ENCODE results near the gene DLEC1.

DLEC1 gene

GRCh38 chr3:37995652-37996641 lies 43.1 kb upstream of the DLEC1 start:
- Histone ChIP-seq H3K4me1 (ENCODE audit: insufficient read depth, low read length) (peaks cover 16% of the 10 kb centered on the region), H3K27me3 (ENCODE audit: control insufficient read depth in 1 of 2, insufficient read depth in 2 of 2, low read length in 2 of 2) (no peaks in the 10 kb centered on the region), H3K9ac (ENCODE audit: low read length) (no peak overlapping the region), H3K4me3 (ENCODE audit: low read depth in 1 of 2, low read length in 2 of 2) (no peak overlapping the region), H3K36me3 (ENCODE audit: insufficient read depth, low read length) (no peaks in the 10 kb centered on the region), H3K27ac (ENCODE audit: low read depth, low read length) (no peak overlapping the region), H3K9me3 (ENCODE audit: low read length) (no peaks in the 10 kb centered on the region)

- H3K4me3 ChIP-seq (ENCODE audit: low read depth in 1 of 2, low read length in 2 of 2), result no peak overlapping the region
- no peak overlapping the region for H3K27ac ChIP-seq (ENCODE audit: low read depth, low read length)
- H3K27me3 ChIP-seq (ENCODE audit: control insufficient read depth in 1 of 2, insufficient read depth in 2 of 2, low read length in 2 of 2), result no peaks in the 10 kb centered on the region
- no peaks in the 10 kb centered on the region for H3K9me3 ChIP-seq (ENCODE audit: low read length)
- H3K4me1 ChIP-seq (ENCODE audit: insufficient read depth, low read length), result peaks cover 16% of the 10 kb centered on the region
- H3K9ac ChIP-seq (ENCODE audit: low read length), result no peak overlapping the region
- H3K36me3 ChIP-seq (ENCODE audit: insufficient read depth, low read length), result peaks cover 3% of the 10 kb centered on the region
Measured at GRCh38 chr3:37996785-37997301, 42.2 kb upstream of the DLEC1 start.

- peaks cover 7% of the 10 kb centered on the region for H3K36me3 ChIP-seq (ENCODE audit: insufficient read depth, low read length)
- no peak overlapping the region for H3K4me3 ChIP-seq (ENCODE audit: low read depth in 1 of 2, low read length in 2 of 2)
- H3K9ac ChIP-seq (ENCODE audit: low read length), result no peak overlapping the region
- no peaks in the 10 kb centered on the region for H3K9me3 ChIP-seq (ENCODE audit: low read length)
- no peaks in the 10 kb centered on the region for H3K27me3 ChIP-seq (ENCODE audit: control insufficient read depth in 1 of 2, insufficient read depth in 2 of 2, low read length in 2 of 2)
- H3K27ac ChIP-seq (ENCODE audit: low read depth, low read length), result no peak overlapping the region
- peaks cover 16% of the 10 kb centered on the region for H3K4me1 ChIP-seq (ENCODE audit: insufficient read depth, low read length)
Measured at GRCh38 chr3:37997342-37997741, 41.7 kb upstream of the DLEC1 start.

GRCh38 chr3:37997791-37998370 lies 41.1 kb upstream of the DLEC1 start:
- peaks cover 16% of the 10 kb centered on the region for H3K4me1 ChIP-seq (ENCODE audit: insufficient read depth, low read length)
- H3K4me3 ChIP-seq (ENCODE audit: low read depth in 1 of 2, low read length in 2 of 2), result peak overlapping the region in 1 of 2 donors; percentile 69
- H3K36me3 ChIP-seq (ENCODE audit: insufficient read depth, low read length), result peaks cover 7% of the 10 kb centered on the region
- no peaks in the 10 kb centered on the region for H3K27me3 ChIP-seq (ENCODE audit: control insufficient read depth in 1 of 2, insufficient read depth in 2 of 2, low read length in 2 of 2)
- peak overlapping the region; percentile 71 for H3K27ac ChIP-seq (ENCODE audit: low read depth, low read length)
- H3K9me3 ChIP-seq (ENCODE audit: low read length), result no peaks in the 10 kb centered on the region
- H3K9ac ChIP-seq (ENCODE audit: low read length), result peak overlapping the region; percentile 47

- Histone ChIP-seq H3K9me3 (ENCODE audit: low read length) (no peaks in the 10 kb centered on the region), H3K4me1 (ENCODE audit: insufficient read depth, low read length) (peaks cover 10% of the 10 kb centered on the region), H3K27me3 (ENCODE audit: control insufficient read depth in 1 of 2, insufficient read depth in 2 of 2, low read length in 2 of 2) (no peaks in the 10 kb centered on the region), H3K4me3 (ENCODE audit: low read depth in 1 of 2, low read length in 2 of 2) (no peak overlapping the region), H3K9ac (ENCODE audit: low read length) (no peak overlapping the region), H3K36me3 (ENCODE audit: insufficient read depth, low read length) (peaks cover 7% of the 10 kb centered on the region), H3K27ac (ENCODE audit: low read depth, low read length) (no peak overlapping the region)
Measured at GRCh38 chr3:37999836-38000235, 39.2 kb upstream of the DLEC1 start.

- Histone ChIP-seq H3K27ac (ENCODE audit: low read depth, low read length) (no peak overlapping the region), H3K36me3 (ENCODE audit: insufficient read depth, low read length) (peaks cover 7% of the 10 kb centered on the region), H3K9ac (ENCODE audit: low read length) (no peak overlapping the region)
Measured at GRCh38 chr3:38000242-38000916, 38.6 kb upstream of the DLEC1 start.

GRCh38 chr3:38000965-38001455 lies 38.0 kb upstream of the DLEC1 start:
- H3K4me3 ChIP-seq (ENCODE audit: low read depth in 1 of 2, low read length in 2 of 2), result no peak overlapping the region
- H3K4me1 ChIP-seq (ENCODE audit: insufficient read depth, low read length), result peaks cover 10% of the 10 kb centered on the region
- H3K9ac ChIP-seq (ENCODE audit: low read length), result no peak overlapping the region
- peaks cover 8% of the 10 kb centered on the region for H3K36me3 ChIP-seq (ENCODE audit: insufficient read depth, low read length)
- H3K27ac ChIP-seq (ENCODE audit: low read depth, low read length), result no peak overlapping the region
- no peaks in the 10 kb centered on the region for H3K27me3 ChIP-seq (ENCODE audit: control insufficient read depth in 1 of 2, insufficient read depth in 2 of 2, low read length in 2 of 2)
- no peaks in the 10 kb centered on the region for H3K9me3 ChIP-seq (ENCODE audit: low read length)

More at GRCh38 chr3:38000242-38000916, 38.6 kb upstream of the DLEC1 start:
- no peaks in the 10 kb centered on the region for H3K27me3 ChIP-seq (ENCODE audit: control insufficient read depth in 1 of 2, insufficient read depth in 2 of 2, low read length in 2 of 2)
- H3K4me1 ChIP-seq (ENCODE audit: insufficient read depth, low read length), result peaks cover 10% of the 10 kb centered on the region
- H3K9me3 ChIP-seq (ENCODE audit: low read length), result no peaks in the 10 kb centered on the region
- H3K4me3 ChIP-seq (ENCODE audit: low read depth in 1 of 2, low read length in 2 of 2), result no peak overlapping the region

GRCh38 chr3:38001456-38002081 lies 37.4 kb upstream of the DLEC1 start:
- H3K4me3 ChIP-seq (ENCODE audit: low read depth in 1 of 2, low read length in 2 of 2), result no peak overlapping the region
- peaks cover 10% of the 10 kb centered on the region for H3K4me1 ChIP-seq (ENCODE audit: insufficient read depth, low read length)
- no peak overlapping the region for H3K9ac ChIP-seq (ENCODE audit: low read length)
- H3K9me3 ChIP-seq (ENCODE audit: low read length), result no peaks in the 10 kb centered on the region
- peaks cover 14% of the 10 kb centered on the region for H3K36me3 ChIP-seq (ENCODE audit: insufficient read depth, low read length)
- H3K27ac ChIP-seq (ENCODE audit: low read depth, low read length), result no peak overlapping the region
- H3K27me3 ChIP-seq (ENCODE audit: control insufficient read depth in 1 of 2, insufficient read depth in 2 of 2, low read length in 2 of 2), result no peaks in the 10 kb centered on the region

- Histone ChIP-seq H3K36me3 (ENCODE audit: insufficient read depth, low read length) (peaks cover 21% of the 10 kb centered on the region), H3K27ac (ENCODE audit: low read depth, low read length) (no peak overlapping the region), H3K9ac (ENCODE audit: low read length) (no peak overlapping the region), H3K9me3 (ENCODE audit: low read length) (no peaks in the 10 kb centered on the region), H3K27me3 (ENCODE audit: control insufficient read depth in 1 of 2, insufficient read depth in 2 of 2, low read length in 2 of 2) (no peaks in the 10 kb centered on the region), H3K4me1 (ENCODE audit: insufficient read depth, low read length) (peaks cover 10% of the 10 kb centered on the region), H3K4me3 (ENCODE audit: low read depth in 1 of 2, low read length in 2 of 2) (no peak overlapping the region)
Measured at GRCh38 chr3:38002291-38002876, 36.6 kb upstream of the DLEC1 start.

GRCh38 chr3:38002940-38003339 lies 36.1 kb upstream of the DLEC1 start:
- no peak overlapping the region for H3K9ac ChIP-seq (ENCODE audit: low read length)
- H3K4me1 ChIP-seq (ENCODE audit: insufficient read depth, low read length), result peaks cover 7% of the 10 kb centered on the region

More at GRCh38 chr3:38002940-38003339, 36.1 kb upstream of the DLEC1 start:
- Histone ChIP-seq H3K27me3 (ENCODE audit: control insufficient read depth in 1 of 2, insufficient read depth in 2 of 2, low read length in 2 of 2) (no peaks in the 10 kb centered on the region), H3K9me3 (ENCODE audit: low read length) (no peaks in the 10 kb centered on the region), H3K27ac (ENCODE audit: low read depth, low read length) (no peak overlapping the region), H3K36me3 (ENCODE audit: insufficient read depth, low read length) (peaks cover 27% of the 10 kb centered on the region), H3K4me3 (ENCODE audit: low read depth in 1 of 2, low read length in 2 of 2) (no peak overlapping the region)
